Stimulated activated CD8-positive, alpha-beta memory T cell treated with anti-CD3 and anti-CD28 coated beads, Interleukin-7, amount 100 ng/mL, for 48 hours (primary cell): ENCODE results near the gene GPR42.
"Not testable (repeated sequence)": the region's sequence is repeated elsewhere in the genome, so short reads cannot be mapped to it uniquely, and the experiment has no call there.

Experiments
- DNase-seq, 2 donors: peaks; one replicate each; pipeline ENCODE4 v3.0.0-alpha.2; 2020; ENCODE audit warnings: low read depth in 1 of 2; ENCODE audit errors: extremely low read depth in 1 of 2

The GPR42 gene

GRCh38 chr19:35392742-35393715, 22.2 kb downstream of the GPR42 start:
- DNase-seq, result no peak

- no peak for DNase-seq
Measured at GRCh38 chr19:35395382-35396199, 24.7 kb downstream of the GPR42 start.

GRCh38 chr19:35396240-35396885, 25.5 kb downstream of the GPR42 start:
- no peak for DNase-seq

GRCh38 chr19:35397064-35397463, 26.2 kb downstream of the GPR42 start:
- DNase-seq, result no peak

GRCh38 chr19:35398570-35398969, 27.7 kb downstream of the GPR42 start:
- DNase-seq, result no peak

GRCh38 chr19:35399231-35399630, 28.4 kb downstream of the GPR42 start:
- DNase-seq, result no peak

- no peak for DNase-seq
Measured at GRCh38 chr19:35399948-35400772, 29.3 kb downstream of the GPR42 start.

- no peak for DNase-seq
Measured at GRCh38 chr19:35400773-35401100, 29.9 kb downstream of the GPR42 start.

- not testable (repeated sequence) for DNase-seq
Measured at GRCh38 chr19:35401416-35401815, 30.5 kb downstream of the GPR42 start.

GRCh38 chr19:35403116-35403760, 32.4 kb downstream of the GPR42 start:
- DNase-seq, result peak in 1 of 2 donors; percentile 45

GRCh38 chr19:35404879-35405622, 34.2 kb downstream of the GPR42 start:
- peak; percentile 53 to 92 for DNase-seq

- DNase-seq, result no peak
Measured at GRCh38 chr19:35407619-35408018, 36.8 kb downstream of the GPR42 start.

- no peak for DNase-seq
Measured at GRCh38 chr19:35408284-35409171, 37.7 kb downstream of the GPR42 start.

- DNase-seq, result no peak
Measured at GRCh38 chr19:35409191-35409590, 38.3 kb downstream of the GPR42 start.

- DNase-seq, result no peak
Measured at GRCh38 chr19:35410487-35410886, 39.6 kb downstream of the GPR42 start.

GRCh38 chr19:35414442-35414841, 43.6 kb downstream of the GPR42 start:
- no peak for DNase-seq

GRCh38 chr19:35416331-35416730, 45.5 kb downstream of the GPR42 start:
- no peak for DNase-seq

GRCh38 chr19:35417278-35417677, 46.4 kb downstream of the GPR42 start:
- no peak for DNase-seq
